Natural killer cell (primary cell): Measurements from ENCODE around the gene COP1. TPM values are rescaled to one million over a fixed set of nuclear protein-coding genes. Genes with fewer than 3 reads are reported as not detected.

ENCODE experiments used
- ATAC-seq, 3 donors: fragments of 150-1000 bp in 2 of 3; fragments of 200-7000 bp in 1 of 3; cut with Tn5 transposase; 1 replicate in 1 of 3; 2 replicates in 2 of 3; pipeline ENCODE4 v1.10.0; 2021; ENCODE audit warnings: mild to moderate bottlenecking in 2 of 3, moderate library complexity in 2 of 3
- DNase-seq, 2 donors: peaks; one replicate each; pipeline versions ENCODE4 v3.0.0 to v3.0.0-alpha.2; 2013 to 2021; ENCODE audit warnings: mixed read lengths in 1 of 2
- H3K27ac ChIP-seq: one replicate; pipeline ENCODE4 v1.5.1; 2013; ENCODE audit warnings: mild to moderate bottlenecking, low read length
- H3K27me3 ChIP-seq: one replicate; pipeline ENCODE4 v1.6.1; 2013; ENCODE audit warnings: low read length; ENCODE audit not compliant: control insufficient read depth, insufficient read depth
- H3K36me3 ChIP-seq: one replicate; pipeline ENCODE4 v1.6.1; 2013; ENCODE audit warnings: low read length; ENCODE audit not compliant: control insufficient read depth, insufficient read depth
- H3K4me1 ChIP-seq: one replicate; pipeline ENCODE4 v1.6.1; 2013; ENCODE audit warnings: low read length; ENCODE audit not compliant: control insufficient read depth, insufficient read depth
- H3K4me3 ChIP-seq: one replicate; pipeline ENCODE4 v1.5.1; 2013; ENCODE audit warnings: low read length
- H3K9me3 ChIP-seq: one replicate; pipeline ENCODE4 v1.6.1; 2013; ENCODE audit warnings: low read length; ENCODE audit not compliant: control insufficient read depth, insufficient read depth
- H3K27ac Mint-ChIP-seq, 2 donors: one replicate each; pipeline ENCODE4 v1.8.0; 2022; ENCODE audit warnings: mild to moderate bottlenecking in 2 of 2, mixed read lengths in 2 of 2, moderate library complexity in 1 of 2
- H3K27me3 Mint-ChIP-seq, 2 donors: one replicate each; pipeline ENCODE4 v1.8.0; 2022; ENCODE audit warnings: low read depth in 2 of 2, mixed read lengths in 2 of 2
- H3K36me3 Mint-ChIP-seq: one replicate; pipeline ENCODE4 v1.8.0; 2022; ENCODE audit warnings: mixed read lengths
- H3K4me1 Mint-ChIP-seq, 2 donors: one replicate each; pipeline ENCODE4 v1.8.0; 2022; ENCODE audit warnings: mixed read lengths in 2 of 2
- H3K4me3 Mint-ChIP-seq: one replicate; pipeline ENCODE4 v1.8.0; 2022; ENCODE audit warnings: mild to moderate bottlenecking, moderate library complexity, mixed read lengths
- H3K9me3 Mint-ChIP-seq, 2 donors: one replicate each; pipeline ENCODE4 v1.8.0; 2022; ENCODE audit warnings: mixed read lengths in 2 of 2
- WGBS: methylation state at CpG from one replicate; pipeline ENCODE4 v1.1.7; 2013; ENCODE audit warnings: missing lambda C conversion rate; ENCODE audit not compliant: insufficient coverage; 5-methylcytosine and 5-hydroxymethylcytosine counted together
- intact Hi-C: fragments of 100-400 bp; cut with micrococcal nuclease; formaldehyde crosslinking; loops from one replicate; pipeline ENCODE4 v1.14.2; 2022
- total RNA-seq, 4 donors: library from RNA; stranded (reverse); fragments of 120-200 nt in 1 of 4; gene quantifications; one replicate each; pipeline versions ENCODE4 v1.2.3 to v1.2.4, GENCODE V29; 2013 to 2022
- TF ChIP-seq, protein P1 (sequence below): fragments of 200-600 bp; IDR thresholded peaks from one replicate; pipeline ENCODE4 v1.8.0; 2022; ENCODE audit warnings: antibody characterized with exemption

COP1 gene
- total RNA-seq, 3 donors from 2014 or later (not counting 1 experiment from before 2014, with no cell fraction given): 56.2 to 70.9 (median 60.9) TPM

GRCh38 chr1:176033474-176033873, 173.6 kb downstream of the COP1 start:
- H3K27me3 Mint-ChIP-seq: no peaks in the 10 kb centered on the region

DNA sequence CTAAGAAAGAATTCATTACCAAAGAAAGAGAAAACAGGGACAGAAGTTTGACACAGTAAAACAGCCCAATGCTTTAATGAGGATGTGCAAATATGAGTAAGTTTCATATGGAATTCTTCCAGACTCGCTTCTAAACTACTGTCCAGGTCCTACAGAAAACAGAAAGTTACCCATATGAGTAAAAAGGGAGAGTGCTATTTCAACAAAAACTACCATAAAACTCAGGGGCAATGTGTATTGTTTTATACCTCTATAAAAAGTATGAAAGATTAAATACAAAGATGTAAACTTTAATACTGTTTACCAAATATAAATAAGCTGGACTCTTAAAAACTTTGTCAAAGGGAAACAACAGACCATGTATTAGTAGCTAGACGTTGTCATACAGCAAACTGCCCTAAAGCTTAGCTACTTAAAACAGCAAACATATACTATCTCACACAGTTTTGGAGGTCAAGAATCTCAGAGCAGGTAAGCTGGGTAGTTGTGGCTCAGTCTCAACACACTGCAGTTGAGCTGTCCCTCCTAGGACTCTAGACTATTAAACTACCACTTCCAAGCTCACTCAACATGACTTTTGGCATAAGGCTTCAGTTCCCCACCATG, 174.9 kb downstream of the COP1 start:
- Mint-ChIP-seq H3K36me3 (no peaks in the 10 kb centered on the region), H3K4me1 (peaks cover 0 to 13% of the 10 kb centered on the region in 2 donors), H3K4me3 (no peak overlapping the region), H3K27ac (peak overlapping the region in 1 of 2 donors; percentile 39), H3K9me3 (no peaks in the 10 kb centered on the region), H3K27me3 (no peaks in the 10 kb centered on the region)
- H3K27ac ChIP-seq: no peak overlapping the region
- ATAC-seq (no peak), DNase-seq (no peak)
- no peaks in the 10 kb centered on the region for H3K27me3 ChIP-seq
- no peaks in the 10 kb centered on the region for H3K4me1 ChIP-seq
- peaks cover 3% of the 10 kb centered on the region for H3K36me3 ChIP-seq
- 91% methylated on average over 1 of the region's 2 CpGs for WGBS
- no peaks in the 10 kb centered on the region for H3K9me3 ChIP-seq
- intact Hi-C loops: no loop called here
- no peak overlapping the region for H3K4me3 ChIP-seq
- TF ChIP-seq, protein P1, sequence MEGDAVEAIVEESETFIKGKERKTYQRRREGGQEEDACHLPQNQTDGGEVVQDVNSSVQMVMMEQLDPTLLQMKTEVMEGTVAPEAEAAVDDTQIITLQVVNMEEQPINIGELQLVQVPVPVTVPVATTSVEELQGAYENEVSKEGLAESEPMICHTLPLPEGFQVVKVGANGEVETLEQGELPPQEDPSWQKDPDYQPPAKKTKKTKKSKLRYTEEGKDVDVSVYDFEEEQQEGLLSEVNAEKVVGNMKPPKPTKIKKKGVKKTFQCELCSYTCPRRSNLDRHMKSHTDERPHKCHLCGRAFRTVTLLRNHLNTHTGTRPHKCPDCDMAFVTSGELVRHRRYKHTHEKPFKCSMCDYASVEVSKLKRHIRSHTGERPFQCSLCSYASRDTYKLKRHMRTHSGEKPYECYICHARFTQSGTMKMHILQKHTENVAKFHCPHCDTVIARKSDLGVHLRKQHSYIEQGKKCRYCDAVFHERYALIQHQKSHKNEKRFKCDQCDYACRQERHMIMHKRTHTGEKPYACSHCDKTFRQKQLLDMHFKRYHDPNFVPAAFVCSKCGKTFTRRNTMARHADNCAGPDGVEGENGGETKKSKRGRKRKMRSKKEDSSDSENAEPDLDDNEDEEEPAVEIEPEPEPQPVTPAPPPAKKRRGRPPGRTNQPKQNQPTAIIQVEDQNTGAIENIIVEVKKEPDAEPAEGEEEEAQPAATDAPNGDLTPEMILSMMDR: no peak

More at GRCh38 chr1:176033474-176033873, 173.6 kb downstream of the COP1 start:
- Histone ChIP-seq H3K4me1 (no peaks in the 10 kb centered on the region), H3K9me3 (no peaks in the 10 kb centered on the region), H3K36me3 (peaks cover 9% of the 10 kb centered on the region), H3K27ac (no peak overlapping the region), H3K27me3 (no peaks in the 10 kb centered on the region), H3K4me3 (no peak overlapping the region)
- Mint-ChIP-seq H3K9me3 (no peaks in the 10 kb centered on the region), H3K4me1 (peaks cover 0 to 7% of the 10 kb centered on the region in 2 donors), H3K27ac (no peak overlapping the region), H3K4me3 (no peak overlapping the region), H3K36me3 (no peaks in the 10 kb centered on the region)
- DNase-seq: no peak
- TF ChIP-seq, protein P1: no peak
- intact Hi-C loops: no loop called here
- WGBS: no CpG with 5 or more reads among the region's 1 CpG
- ATAC-seq: no peak

DNA sequence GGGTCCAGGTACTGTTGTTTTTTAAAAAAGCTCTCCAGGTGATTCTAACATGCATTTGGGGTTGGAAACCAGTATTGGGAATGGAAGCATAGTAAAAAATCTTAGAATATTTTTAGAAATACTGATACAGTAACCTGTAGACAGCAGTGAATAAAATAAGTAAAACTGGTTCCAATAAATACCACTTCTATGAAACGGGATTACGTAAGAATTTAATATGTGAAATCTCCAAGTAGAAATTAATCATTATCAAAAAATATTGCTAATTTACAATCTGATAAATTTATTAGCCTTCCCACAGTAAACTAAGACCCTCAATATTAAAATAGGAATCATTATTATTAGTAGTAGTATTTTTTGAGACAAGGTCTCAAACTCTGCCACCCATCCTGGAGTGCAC, 177.5 kb downstream of the COP1 start:
- H3K4me1 Mint-ChIP-seq: peaks cover 0 to 11% of the 10 kb centered on the region in 2 donors
- no peak overlapping the region for H3K27ac ChIP-seq
- intact Hi-C loops: no loop called here

More for the DNA sequence above, 177.5 kb downstream of the COP1 start:
- no peaks in the 10 kb centered on the region for H3K27me3 Mint-ChIP-seq
- Histone ChIP-seq H3K4me1 (no peaks in the 10 kb centered on the region), H3K27me3 (no peaks in the 10 kb centered on the region), H3K4me3 (no peak overlapping the region), H3K36me3 (peaks cover 6% of the 10 kb centered on the region), H3K9me3 (no peaks in the 10 kb centered on the region)
- H3K36me3 Mint-ChIP-seq: no peaks in the 10 kb centered on the region
- ATAC-seq: no peak
- no peak overlapping the region for H3K27ac Mint-ChIP-seq
- no peak overlapping the region for H3K4me3 Mint-ChIP-seq
- TF ChIP-seq, protein P1: no peak
- no CpG with 5 or more reads among the region's 2 CpGs for WGBS
- H3K9me3 Mint-ChIP-seq: no peaks in the 10 kb centered on the region
- DNase-seq: no peak
